GM12891 (cell line): ENCODE measurements around the gene CMIP.

Source experiments
- PAX5 ChIP-seq: IDR thresholded peaks from 2 replicates; pipeline ENCODE4 v1.6.1; 2011; ENCODE audit warnings: low read length, moderate library complexity, mild to moderate bottlenecking; ENCODE audit not compliant: insufficient read depth, severe bottlenecking
- POLR2A ChIP-seq: IDR thresholded peaks from 2 replicates; pipeline ENCODE4 v1.6.1; 2011; ENCODE audit warnings: low read depth, low read length, control low read depth

- TF ChIP-seq POLR2A (no peak), PAX5 (no peak)
These were observed 313.8 kb downstream of the CMIP start for GRCh38 chr16:81758376-81758775.
